ENCODE data around the gene STXBP5L. TPM values are rescaled to one million over a fixed set of nuclear protein-coding genes. Genes with fewer than 3 reads are reported as not detected.

The STXBP5L gene
- total RNA-seq, 1 donor from 2014 or later, result 0.98 TPM

- Histone ChIP-seq H3K36me3 (no peaks in the 10 kb centered on the region), H3K9me3 (no peaks in the 10 kb centered on the region), H3K4me3 (no peak overlapping the region), H3K4me1 (no peaks in the 10 kb centered on the region), H3K27ac (no peak overlapping the region), H3K27me3 (no peaks in the 10 kb centered on the region)
- intact Hi-C loops (cut with DNase I), result no loop called here
- no peak for DNase-seq (ENCODE audit: extremely low spot score in 2 of 2)
- TF ChIP-seq POLR2AphosphoS5 (IDR thresholded peaks at IDR 0.05; ENCODE audit: insufficient read depth in 1 of 2, low read depth in 1 of 2) (no peak), POLR2A (IDR thresholded peaks at IDR 0.05) (no peak), CTCF (IDR thresholded peaks at IDR 0.05) (no peak)
Measured at GRCh38 chr3:121126707-121127035, 218.7 kb downstream of the STXBP5L start.

- no peak for TF ChIP-seq POLR2A (IDR thresholded peaks at IDR 0.05)
- no peak for TF ChIP-seq POLR2AphosphoS5 (IDR thresholded peaks at IDR 0.05; ENCODE audit: insufficient read depth in 1 of 2, low read depth in 1 of 2)
- TF ChIP-seq CTCF (IDR thresholded peaks at IDR 0.05), result no peak
Measured at GRCh38 chr3:121152573-121152972, 244.6 kb downstream of the STXBP5L start.

GRCh38 chr3:121153851-121154250 is 245.8 kb downstream of the STXBP5L start:
- Histone ChIP-seq H3K27ac (no peak overlapping the region), H3K4me1 (no peaks in the 10 kb centered on the region), H3K36me3 (no peaks in the 10 kb centered on the region), H3K27me3 (no peaks in the 10 kb centered on the region), H3K9me3 (no peaks in the 10 kb centered on the region), H3K4me3 (no peak overlapping the region)
- no peak for DNase-seq (ENCODE audit: extremely low spot score in 2 of 2)
- TF ChIP-seq CTCF (IDR thresholded peaks at IDR 0.05) (no peak), POLR2AphosphoS5 (IDR thresholded peaks at IDR 0.05; ENCODE audit: insufficient read depth in 1 of 2, low read depth in 1 of 2) (no peak), POLR2A (IDR thresholded peaks at IDR 0.05) (no peak)
- intact Hi-C loops (cut with DNase I), result no loop called here

More at GRCh38 chr3:121152573-121152972, 244.6 kb downstream of the STXBP5L start:
- Histone ChIP-seq H3K27me3 (no peaks in the 10 kb centered on the region), H3K36me3 (no peaks in the 10 kb centered on the region), H3K4me1 (no peaks in the 10 kb centered on the region), H3K9me3 (no peaks in the 10 kb centered on the region), H3K27ac (no peak overlapping the region), H3K4me3 (no peak overlapping the region)
- no peak for DNase-seq (ENCODE audit: extremely low spot score in 2 of 2)
- intact Hi-C loops (cut with DNase I), result no loop called here

- H3K27me3 ChIP-seq, result no peaks in the 10 kb centered on the region
- no peaks in the 10 kb centered on the region for H3K9me3 ChIP-seq
- H3K36me3 ChIP-seq, result no peaks in the 10 kb centered on the region
- no peaks in the 10 kb centered on the region for H3K4me1 ChIP-seq
- no peak for DNase-seq (ENCODE audit: extremely low spot score in 2 of 2)
- intact Hi-C loops (cut with DNase I), result no loop called here
- no peak overlapping the region for H3K27ac ChIP-seq
- TF ChIP-seq POLR2AphosphoS5 (IDR thresholded peaks at IDR 0.05; ENCODE audit: insufficient read depth in 1 of 2, low read depth in 1 of 2) (no peak), CTCF (IDR thresholded peaks at IDR 0.05) (no peak), POLR2A (IDR thresholded peaks at IDR 0.05) (no peak)
- no peak overlapping the region for H3K4me3 ChIP-seq
Measured at GRCh38 chr3:121155028-121155427, 247.0 kb downstream of the STXBP5L start.

- no peak for DNase-seq (ENCODE audit: extremely low spot score in 2 of 2)
- Histone ChIP-seq H3K27me3 (no peaks in the 10 kb centered on the region), H3K9me3 (no peaks in the 10 kb centered on the region), H3K27ac (no peak overlapping the region), H3K36me3 (no peaks in the 10 kb centered on the region), H3K4me1 (no peaks in the 10 kb centered on the region), H3K4me3 (no peak overlapping the region)
- TF ChIP-seq POLR2AphosphoS5 (IDR thresholded peaks at IDR 0.05; ENCODE audit: insufficient read depth in 1 of 2, low read depth in 1 of 2) (no peak), CTCF (IDR thresholded peaks at IDR 0.05) (no peak), POLR2A (IDR thresholded peaks at IDR 0.05) (no peak)
- intact Hi-C loops (cut with DNase I), result no loop called here
Measured at GRCh38 chr3:121165397-121165837, 257.4 kb downstream of the STXBP5L start.

Data from vagina (tissue), 2 donors.